ENCODE results near the gene UNC5CL. TPM values are rescaled to one million over a fixed set of nuclear protein-coding genes. Genes with fewer than 3 reads are reported as not detected.

The UNC5CL gene
- polyA plus RNA-seq, 1 donor (not counting 4 experiments of a cell fraction or from before 2014, with no cell fraction given): 0.34 TPM

DNA sequence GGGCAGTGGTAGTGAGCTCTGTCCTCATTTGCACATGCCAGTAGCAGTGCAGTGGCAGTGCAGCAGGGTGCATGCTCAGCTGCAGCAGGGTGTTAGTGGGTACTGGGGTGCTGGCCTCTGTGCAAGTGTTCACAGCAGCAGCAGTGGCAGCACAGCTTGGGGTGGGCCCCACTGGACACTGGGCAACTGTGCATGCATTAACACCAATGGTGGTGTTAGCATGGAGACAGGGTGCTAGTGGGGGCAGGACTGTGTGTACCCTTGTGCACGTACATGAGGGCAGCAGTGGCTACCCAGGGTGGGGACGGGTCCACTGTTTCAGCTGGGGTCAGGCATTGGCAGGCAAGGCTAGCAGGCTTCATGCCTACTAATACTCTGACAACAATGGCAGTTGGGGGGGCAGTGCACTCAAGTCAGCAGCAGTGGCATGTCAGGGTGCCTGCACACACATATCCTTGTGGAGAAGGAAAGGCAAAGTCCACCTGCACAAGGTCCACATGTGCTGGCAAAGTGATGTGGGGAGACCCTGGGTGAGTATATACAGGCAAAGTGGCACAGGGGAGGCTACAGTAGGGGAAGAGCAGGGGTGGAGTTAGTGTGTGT lies 60.2 kb downstream of the UNC5CL start:
- H3K27ac ChIP-seq (ENCODE audit: control insufficient read depth, insufficient read depth, low read length): no peak overlapping the region
- no peak overlapping the region for H2AFZ ChIP-seq (ENCODE audit: control insufficient read depth, low read length)
- dilution Hi-C loops (cut with MboI; ENCODE audit: extremely low pct_ligation_motif_present, low sequenced_read_pairs): no loop called here
- TF ChIP-seq, protein P1, sequence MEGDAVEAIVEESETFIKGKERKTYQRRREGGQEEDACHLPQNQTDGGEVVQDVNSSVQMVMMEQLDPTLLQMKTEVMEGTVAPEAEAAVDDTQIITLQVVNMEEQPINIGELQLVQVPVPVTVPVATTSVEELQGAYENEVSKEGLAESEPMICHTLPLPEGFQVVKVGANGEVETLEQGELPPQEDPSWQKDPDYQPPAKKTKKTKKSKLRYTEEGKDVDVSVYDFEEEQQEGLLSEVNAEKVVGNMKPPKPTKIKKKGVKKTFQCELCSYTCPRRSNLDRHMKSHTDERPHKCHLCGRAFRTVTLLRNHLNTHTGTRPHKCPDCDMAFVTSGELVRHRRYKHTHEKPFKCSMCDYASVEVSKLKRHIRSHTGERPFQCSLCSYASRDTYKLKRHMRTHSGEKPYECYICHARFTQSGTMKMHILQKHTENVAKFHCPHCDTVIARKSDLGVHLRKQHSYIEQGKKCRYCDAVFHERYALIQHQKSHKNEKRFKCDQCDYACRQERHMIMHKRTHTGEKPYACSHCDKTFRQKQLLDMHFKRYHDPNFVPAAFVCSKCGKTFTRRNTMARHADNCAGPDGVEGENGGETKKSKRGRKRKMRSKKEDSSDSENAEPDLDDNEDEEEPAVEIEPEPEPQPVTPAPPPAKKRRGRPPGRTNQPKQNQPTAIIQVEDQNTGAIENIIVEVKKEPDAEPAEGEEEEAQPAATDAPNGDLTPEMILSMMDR (optimal IDR thresholded peaks at IDR 0.05 in 1 of 3, IDR thresholded peaks at IDR 0.05 in 1 of 3, conservative IDR thresholded peaks at IDR 0.05 in 1 of 3; ENCODE audit: extremely low read depth in 1 of 3, insufficient read depth in 2 of 3, low read length in 3 of 3): no peak
- no peak for TF ChIP-seq EZH2 (IDR thresholded peaks at IDR 0.05; ENCODE audit: low read length)
- no peaks in the 10 kb centered on the region for H4K20me1 ChIP-seq (ENCODE audit: control insufficient read depth, extremely low read depth, insufficient read depth, low read length)
- H3K4me2 ChIP-seq (ENCODE audit: control insufficient read depth, extremely low read depth, insufficient read depth, low read depth, low read length): no peak overlapping the region
- FAIRE-seq (no peak), DNase-seq (ENCODE audit: low read depth, low spot score) (no peak)
- H3K4me1 ChIP-seq (ENCODE audit: control insufficient read depth, extremely low read depth, insufficient read depth, low read length): no peaks in the 10 kb centered on the region
- H3K36me3 ChIP-seq (ENCODE audit: control insufficient read depth in 2 of 2, extremely low read depth in 1 of 2, insufficient read depth in 2 of 2, low read length in 2 of 2): no peaks in the 10 kb centered on the region
- H3K9me3 ChIP-seq (ENCODE audit: control insufficient read depth, low read depth, low read length): no peaks in the 10 kb centered on the region
- no peaks in the 10 kb centered on the region for H3K79me2 ChIP-seq (ENCODE audit: control insufficient read depth, insufficient read depth, low read length)
- peaks cover 3% of the 10 kb centered on the region for H3K27me3 ChIP-seq (ENCODE audit: control insufficient read depth, extremely low read depth, insufficient read depth, low read length)
- no peak overlapping the region for H3K4me3 ChIP-seq (ENCODE audit: control insufficient read depth in 2 of 3, extremely low read depth in 1 of 3, insufficient read depth in 2 of 3, low read depth in 1 of 3, low read length in 3 of 3)
- H3K9me1 ChIP-seq (ENCODE audit: control insufficient read depth, extremely low read depth, insufficient read depth, low read length): no peaks in the 10 kb centered on the region
- no peak overlapping the region for H3K9ac ChIP-seq (ENCODE audit: control insufficient read depth, extremely low read depth, insufficient read depth, low read length)

DNA sequence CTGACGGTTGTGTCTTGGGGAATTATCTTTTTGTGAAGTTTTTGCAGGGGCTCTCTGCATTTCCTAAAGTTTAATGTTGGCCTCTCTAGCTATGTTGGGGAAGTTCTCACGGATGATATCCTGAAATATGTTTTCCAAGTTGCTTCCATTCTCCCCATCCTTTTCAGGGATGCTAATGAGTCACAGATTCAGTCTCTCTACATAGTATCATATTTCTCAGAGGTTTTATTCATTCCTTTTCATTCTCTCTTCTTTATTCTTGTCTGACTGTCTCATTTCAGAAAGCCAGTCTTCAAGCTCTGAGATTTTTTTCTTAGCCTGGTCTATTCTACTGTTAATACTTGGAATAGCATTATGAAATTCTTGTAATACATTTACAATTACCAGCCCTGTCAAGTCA lies 61.3 kb downstream of the UNC5CL start:
- H3K79me2 ChIP-seq (ENCODE audit: control insufficient read depth, insufficient read depth, low read length): no peaks in the 10 kb centered on the region
- H3K4me1 ChIP-seq (ENCODE audit: control insufficient read depth, extremely low read depth, insufficient read depth, low read length): no peaks in the 10 kb centered on the region
- no peak overlapping the region for H3K9ac ChIP-seq (ENCODE audit: control insufficient read depth, extremely low read depth, insufficient read depth, low read length)
- H4K20me1 ChIP-seq (ENCODE audit: control insufficient read depth, extremely low read depth, insufficient read depth, low read length): no peaks in the 10 kb centered on the region
- H2AFZ ChIP-seq (ENCODE audit: control insufficient read depth, low read length): no peak overlapping the region
- no peak for FAIRE-seq
- no peaks in the 10 kb centered on the region for H3K9me3 ChIP-seq (ENCODE audit: control insufficient read depth, low read depth, low read length)
- dilution Hi-C loops (cut with MboI; ENCODE audit: extremely low pct_ligation_motif_present, low sequenced_read_pairs): no loop called here
- H3K4me3 ChIP-seq (ENCODE audit: control insufficient read depth in 2 of 3, extremely low read depth in 1 of 3, insufficient read depth in 2 of 3, low read depth in 1 of 3, low read length in 3 of 3): no peak overlapping the region
- TF ChIP-seq, protein P1 (optimal IDR thresholded peaks at IDR 0.05 in 1 of 3, IDR thresholded peaks at IDR 0.05 in 1 of 3, conservative IDR thresholded peaks at IDR 0.05 in 1 of 3; ENCODE audit: extremely low read depth in 1 of 3, insufficient read depth in 2 of 3, low read length in 3 of 3): no peak
- no peak for TF ChIP-seq EZH2 (IDR thresholded peaks at IDR 0.05; ENCODE audit: low read length)
- H3K27me3 ChIP-seq (ENCODE audit: control insufficient read depth, extremely low read depth, insufficient read depth, low read length): no peaks in the 10 kb centered on the region
- no peak overlapping the region for H3K4me2 ChIP-seq (ENCODE audit: control insufficient read depth, extremely low read depth, insufficient read depth, low read depth, low read length)
- no peak overlapping the region for H3K27ac ChIP-seq (ENCODE audit: control insufficient read depth, insufficient read depth, low read length)
- H3K9me1 ChIP-seq (ENCODE audit: control insufficient read depth, extremely low read depth, insufficient read depth, low read length): no peaks in the 10 kb centered on the region
- DNase-seq (ENCODE audit: low read depth, low spot score): no peak
- H3K36me3 ChIP-seq (ENCODE audit: control insufficient read depth in 2 of 2, extremely low read depth in 1 of 2, insufficient read depth in 2 of 2, low read length in 2 of 2): no peaks in the 10 kb centered on the region

Measured in keratinocyte (primary cell).